KBM-7 (cell line): Measurements from ENCODE around the gene CSNK1A1L.
A peak's percentile ranks its signal among the peaks of the same experiment; 100 is the strongest.
"Not testable (repeated sequence)": the region's sequence is repeated elsewhere in the genome, so short reads cannot be mapped to it uniquely, and the experiment has no call there.

Experiments
- DNase-seq: peaks from one replicate; pipeline ENCODE4 v3.0.0-alpha.2; 2015
- in situ Hi-C: fragments of 300-500 bp; cut with MboI; formaldehyde crosslinking; loops from 2 replicates; pipeline ENCODE4 v1.14.3; 2020; ENCODE audit warnings: low sequenced_read_pairs, low pct_unique_long_range_greater_than_20kb, mixed read lengths

Gene CSNK1A1L

DNA sequence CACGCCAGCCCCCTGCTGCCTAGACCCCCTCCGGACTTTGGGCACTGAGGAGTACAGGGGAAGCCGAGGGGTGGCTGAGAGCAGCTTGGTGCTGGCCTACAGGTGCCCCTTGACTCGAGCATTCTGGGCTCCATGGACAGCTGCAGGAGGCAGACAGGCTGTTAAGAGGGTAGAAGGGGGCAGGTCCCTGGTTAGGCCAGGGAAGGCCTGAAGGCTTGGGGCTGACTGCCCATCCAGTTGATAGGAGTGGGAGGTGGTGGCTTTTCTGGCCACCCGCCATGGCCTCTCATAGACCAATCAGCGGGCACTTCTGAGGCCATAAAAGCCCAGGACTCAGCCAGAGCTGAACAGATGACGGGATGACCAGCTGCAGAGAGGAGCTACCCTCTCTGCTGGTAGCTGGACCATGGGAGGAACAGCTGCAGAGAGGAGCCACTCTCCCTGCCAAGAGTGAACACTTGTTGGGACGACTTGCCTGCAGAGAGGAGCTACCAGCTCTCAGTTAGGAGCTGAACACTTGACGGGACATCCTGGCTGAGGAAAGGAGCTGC, 35.2 kb downstream of the CSNK1A1L start:
- in situ Hi-C loops = no loop called here
- no peak for DNase-seq

GRCh38 chr13:37069597-37070103, 35.8 kb downstream of the CSNK1A1L start:
- in situ Hi-C loops = no loop called here

GRCh38 chr13:37068962-37069361, 36.5 kb downstream of the CSNK1A1L start:
- in situ Hi-C loops = no loop called here
- peak; percentile 8 for DNase-seq

More at GRCh38 chr13:37069597-37070103, 35.8 kb downstream of the CSNK1A1L start:
- DNase-seq = no peak

DNA sequence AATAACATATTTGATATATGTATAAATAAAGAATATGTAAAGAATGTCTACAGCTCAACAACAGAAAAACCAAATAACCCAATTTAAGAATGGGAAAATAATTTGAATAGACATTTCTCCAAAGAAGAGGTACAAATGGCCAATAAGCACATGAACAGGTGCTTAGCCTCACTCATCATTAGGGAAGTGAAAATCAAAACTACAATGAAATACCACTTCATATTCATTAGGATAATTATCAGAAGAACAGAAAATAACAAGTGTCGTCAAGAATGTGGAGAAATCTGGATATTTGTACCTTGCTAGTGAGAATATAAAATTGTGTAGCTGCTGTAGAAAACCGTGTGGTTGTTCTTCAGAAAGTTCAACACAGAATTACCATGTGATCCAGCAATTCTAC, 37.6 kb downstream of the CSNK1A1L start:
- DNase-seq = no peak
- in situ Hi-C loops = no loop called here

DNA sequence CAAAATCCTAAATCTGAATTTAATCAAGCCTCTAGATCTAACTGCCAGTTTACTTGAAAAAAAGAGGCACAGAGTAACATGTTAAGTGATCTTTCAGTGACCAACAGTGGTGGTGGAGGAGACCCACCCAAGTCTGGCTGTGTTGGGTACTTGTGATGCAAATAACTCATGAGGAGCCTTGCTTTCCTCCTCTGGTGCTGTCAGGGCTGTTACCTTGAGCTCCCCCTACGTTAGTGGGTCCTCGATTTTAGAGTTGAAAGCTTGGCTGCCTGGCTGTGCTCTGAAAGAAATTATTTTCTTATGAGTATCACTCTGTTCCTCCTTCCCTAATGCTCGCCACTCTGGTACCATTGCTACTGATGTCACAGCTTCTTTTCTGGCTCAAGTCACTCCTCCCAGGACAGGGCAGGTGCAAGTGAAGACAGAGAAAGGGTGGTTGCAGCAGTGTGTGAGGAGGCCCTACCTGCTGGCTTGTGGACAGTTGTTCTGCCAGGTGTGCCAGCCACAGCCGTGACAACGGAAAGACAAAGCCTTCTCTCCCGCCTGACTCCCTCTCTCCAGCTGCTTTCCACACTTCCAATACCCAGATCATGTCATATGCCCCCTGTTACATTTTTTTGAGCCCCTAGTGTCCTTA, 39.5 kb downstream of the CSNK1A1L start:
- no peak for DNase-seq
- in situ Hi-C loops = no loop called here

DNA sequence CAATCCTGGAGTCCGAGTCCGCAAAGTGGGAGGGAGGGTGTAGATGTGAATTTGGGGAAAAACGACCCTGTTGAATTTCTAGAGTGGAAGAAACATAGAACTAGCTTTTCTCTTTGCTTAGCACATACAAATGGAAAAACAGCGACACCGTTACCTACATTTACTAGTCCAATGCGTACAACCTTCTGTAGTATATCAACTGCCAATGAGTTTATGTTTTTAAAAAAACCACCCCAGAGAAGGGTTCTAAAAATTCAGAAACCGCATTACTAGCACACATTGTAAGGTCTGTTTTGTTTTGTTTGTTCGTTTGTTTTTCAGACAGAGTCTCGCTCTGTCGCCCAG, 45.6 kb downstream of the CSNK1A1L start:
- no peak for DNase-seq
- in situ Hi-C loops = no loop called here

DNA sequence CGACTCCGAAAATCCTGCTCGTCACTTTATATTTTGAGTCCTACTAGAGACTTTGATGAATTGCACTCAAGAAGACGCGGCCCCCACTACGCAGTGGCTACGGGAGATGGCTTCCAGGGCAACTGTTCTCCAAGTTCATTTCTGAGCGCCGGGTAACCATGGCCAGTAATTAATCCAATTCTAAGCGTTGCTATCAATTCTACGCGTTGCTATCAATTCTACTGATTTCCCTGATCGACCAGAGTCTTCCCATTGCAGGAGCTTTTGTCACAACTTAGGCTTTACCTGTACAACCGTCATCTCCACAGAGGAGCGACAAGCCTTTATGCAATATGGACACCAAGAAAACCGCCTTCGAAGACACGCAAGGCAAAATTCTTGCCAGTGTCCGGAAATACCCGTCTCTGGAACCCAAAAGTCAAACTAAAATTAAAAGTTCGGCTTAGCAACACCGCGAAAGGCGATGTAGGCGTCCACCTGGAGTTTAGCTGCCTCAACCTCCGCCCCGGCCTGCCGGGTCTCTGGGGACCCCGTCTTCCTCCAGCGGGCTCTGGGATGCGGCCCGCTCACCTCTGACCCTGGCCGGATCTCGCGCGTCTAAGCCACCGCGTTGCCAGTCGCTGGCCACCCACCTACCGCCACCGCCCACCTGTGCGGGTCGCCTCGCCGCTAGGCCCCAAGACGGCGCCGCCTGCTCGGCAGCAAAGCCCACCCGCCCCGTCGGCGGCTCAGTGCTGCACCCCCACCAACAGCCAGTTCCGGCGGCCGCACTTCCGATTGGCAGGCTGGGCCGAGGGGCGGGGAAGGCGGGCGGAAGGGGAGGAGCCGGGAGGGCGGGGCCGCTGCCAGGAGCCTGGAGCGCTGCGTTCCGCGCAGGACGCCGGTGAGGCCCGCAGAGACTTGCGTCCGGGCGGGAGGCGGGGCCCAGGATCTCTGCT, 46.3 kb downstream of the CSNK1A1L start, which contains the start of gene SUPT20H:
Gene SUPT20H (minus strand): TSS at position 779 of the 938 bp plus-strand sequence. CDS start 8,198 bp downstream, outside the sequence.
- peak; percentile 82 for DNase-seq
- in situ Hi-C loops = no loop called here

DNA sequence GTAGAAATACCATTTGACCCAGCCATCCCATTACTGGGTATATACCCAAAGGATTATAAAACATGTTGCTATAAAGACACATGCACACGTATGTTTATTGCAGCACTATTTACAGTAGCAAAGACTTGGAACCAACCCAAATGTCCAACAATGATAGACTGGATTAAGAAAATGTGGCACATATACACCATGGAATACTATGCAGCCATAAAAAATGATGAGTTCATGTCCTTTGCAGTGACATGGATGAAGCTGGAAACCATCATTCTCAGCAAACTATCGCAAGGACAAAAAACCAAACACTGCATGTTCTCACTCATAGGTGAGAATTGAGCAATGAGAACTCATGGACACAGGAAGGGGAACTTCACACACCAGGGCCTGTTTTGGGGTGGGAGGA, 49.2 kb downstream of the CSNK1A1L start:
- DNase-seq, in situ Hi-C loops: not testable (repeated sequence)
